HCT116 (cell line): ENCODE measurements around the gene DNM3. TPM values are rescaled to one million over a fixed set of nuclear protein-coding genes. Genes with fewer than 3 reads are reported as not detected.

Source experiments
- ATAC-seq: fragments of 200-7000 bp; cut with Tn5 transposase; 2 replicates; pipeline ENCODE4 v1.9.1; 2020; ENCODE audit warnings: mild to moderate bottlenecking, moderate library complexity
- BruUV-seq: library from RNA; stranded (reverse); fragments of 400-500 nt; replicated peaks from 2 replicates; lab custom pipeline; 2021; lab: Mats Ljungman, UMichigan
- CTCF ChIA-PET: fragments of 300-600 bp; sonication (Branson Sonifier 250); formaldehyde crosslinking; loops from one replicate; lab custom pipeline; 2021; ENCODE audit warnings: antibody characterized with exemption; lab: Charles Lee
- POLR2A ChIA-PET: fragments of 300-600, 350-600 bp; sonication (Branson Sonifier 250); formaldehyde crosslinking; loops from one replicate; lab custom pipeline; 2021; ENCODE audit warnings: antibody characterized with exemption; lab: Charles Lee
- RAD21 ChIA-PET, 2 experiments: fragments of 300-600 bp; sonication (Branson Sonifier 250); formaldehyde crosslinking; loops; one replicate each; lab custom pipeline; 2023; ENCODE audit warnings: low total read pairs in 2 of 2; ENCODE audit not compliant: uncharacterized antibody in 2 of 2, unreplicated experiment in 2 of 2, low non-redundant PET in 1 of 2; lab: Charles Lee
- DNase-seq: peaks from one replicate; pipeline ENCODE4 v3.0.0-alpha.2; 2010; ENCODE audit warnings: low read depth, low spot score
- H2AFZ ChIP-seq: fragments of 200-600 bp; shearing (Covaris generic), sonication (generic); 2 replicates; pipeline ENCODE4 v1.6.1; 2017; ENCODE audit warnings: low read depth, mixed run types, mixed read lengths, antibody characterized with exemption, low read length; ENCODE audit not compliant: poor library complexity, severe bottlenecking
- H3K27ac ChIP-seq: 2 replicates; pipeline ENCODE4 v1.5.1; 2012; ENCODE audit warnings: low read depth, low read length
- H3K27me3 ChIP-seq: fragments of 200-600 bp; sonication (generic); 2 replicates; pipeline ENCODE4 v1.6.1; 2016; ENCODE audit warnings: mixed run types, low read length, mixed read lengths; ENCODE audit not compliant: insufficient read depth
- H3K36me3 ChIP-seq, 2 experiments: fragments of 200-500 bp in 1 of 2; fragments of 200-600 bp in 1 of 2; sonication (Bioruptor generic) in 1 of 2; sonication (generic) in 1 of 2; 2 replicates each; pipeline versions ENCODE4 v1.5.1 to v1.6.1; 2014 to 2016; ENCODE audit warnings: low read length in 2 of 2, inconsistent platforms in 1 of 2, mixed read lengths in 1 of 2, mixed run types in 1 of 2; ENCODE audit not compliant: insufficient read depth in 2 of 2, control insufficient read depth in 1 of 2
- H3K4me1 ChIP-seq, 2 experiments: fragments of 200-600 bp in 1 of 2; sonication (generic) in 1 of 2; 2 replicates each; pipeline versions ENCODE4 v1.5.1 to v1.6.1; 2012 to 2017; ENCODE audit warnings: low read length in 2 of 2, inconsistent platforms in 1 of 2, mild to moderate bottlenecking in 1 of 2, mixed read lengths in 1 of 2, mixed run types in 1 of 2, moderate library complexity in 1 of 2; ENCODE audit not compliant: insufficient read depth in 2 of 2, control insufficient read depth in 1 of 2
- H3K4me2 ChIP-seq: fragments of 200-600 bp; sonication (generic); 2 replicates; pipeline ENCODE4 v1.6.1; 2017; ENCODE audit warnings: mixed run types, low read length, mixed read lengths
- H3K4me3 ChIP-seq, 2 experiments: fragments of 200-600 bp in 1 of 2; sonication (generic) in 1 of 2; replicated peaks in 1 of 2; 2 replicates each; pipeline ENCODE4 v1.5.1; 2011 to 2016; ENCODE audit warnings: low read length in 2 of 2, control low read depth in 1 of 2, low read depth in 1 of 2, mild to moderate bottlenecking in 1 of 2, mixed read lengths in 1 of 2, mixed run types in 1 of 2
- H3K79me2 ChIP-seq: fragments of 200-600 bp; sonication (generic); 2 replicates; pipeline ENCODE4 v1.6.1; 2017; ENCODE audit warnings: mild to moderate bottlenecking, mixed run types, low read length, moderate library complexity, mixed read lengths; ENCODE audit not compliant: insufficient read depth
- H3K9ac ChIP-seq: fragments of 200-600 bp; sonication (generic); 2 replicates; pipeline ENCODE4 v1.6.1; 2016; ENCODE audit warnings: low read length, mixed read lengths
- H3K9me2 ChIP-seq: fragments of 200-600 bp; sonication (generic), shearing (Covaris generic); 2 replicates; pipeline ENCODE4 v1.6.1; 2017; ENCODE audit warnings: mixed run types, mild to moderate bottlenecking, moderate library complexity; ENCODE audit not compliant: insufficient read depth
- H3K9me3 ChIP-seq, 2 experiments: fragments of 200-500 bp in 1 of 2; fragments of 200-600 bp in 1 of 2; sonication (Bioruptor generic) in 1 of 2; sonication (generic) in 1 of 2; 2 replicates each; pipeline ENCODE4 v1.6.1; 2014 to 2017; ENCODE audit warnings: low read length in 2 of 2, mixed read lengths in 2 of 2, inconsistent platforms in 1 of 2, low read depth in 1 of 2, mild to moderate bottlenecking in 1 of 2, mixed run types in 1 of 2, moderate library complexity in 1 of 2; ENCODE audit not compliant: control insufficient read depth in 1 of 2, insufficient read depth in 1 of 2
- H4K20me1 ChIP-seq: fragments of 200-600 bp; sonication (generic), shearing (Covaris generic); 2 replicates; pipeline ENCODE4 v1.6.1; 2017; ENCODE audit warnings: mixed run types, mild to moderate bottlenecking, moderate library complexity; ENCODE audit not compliant: insufficient read depth
- ATF3 ChIP-seq: IDR thresholded peaks from 2 replicates; pipeline ENCODE4 v1.6.1; 2012
- CEBPB ChIP-seq: IDR thresholded peaks from 2 replicates; pipeline ENCODE4 v1.6.1; 2012; ENCODE audit warnings: low read depth
- ELF1 ChIP-seq: IDR thresholded peaks from 2 replicates; pipeline ENCODE4 v1.6.1; 2012; ENCODE audit warnings: low read depth, borderline replicate concordance
- EZH2phosphoT487 ChIP-seq: fragments of 200-600 bp; IDR thresholded peaks from 2 replicates; pipeline ENCODE4 v1.6.1; 2018; ENCODE audit warnings: antibody characterized with exemption, borderline replicate concordance
- FOSL1 ChIP-seq: IDR thresholded peaks from 2 replicates; pipeline ENCODE4 v1.6.1; 2012; ENCODE audit warnings: low read depth
- JUND ChIP-seq: IDR thresholded peaks from 2 replicates; pipeline ENCODE4 v1.6.1; 2012
- POLR2A ChIP-seq: IDR thresholded peaks from 2 replicates; pipeline ENCODE4 v1.7.0; 2011; ENCODE audit warnings: borderline replicate concordance; ENCODE audit not compliant: insufficient read depth, insufficient read length; ENCODE audit errors: extremely low read depth
- RAD21 ChIP-seq: IDR thresholded peaks from 2 replicates; pipeline ENCODE4 v1.6.1; 2012; ENCODE audit warnings: low read depth, mild to moderate bottlenecking
- REST ChIP-seq: IDR thresholded peaks from 2 replicates; pipeline ENCODE4 v1.6.1; 2012; ENCODE audit warnings: low read depth
- SP1 ChIP-seq: IDR thresholded peaks from 2 replicates; pipeline ENCODE4 v1.6.1; 2012; ENCODE audit warnings: low read depth
- SRF ChIP-seq: IDR thresholded peaks from 2 replicates; pipeline ENCODE4 v1.6.1; 2012; ENCODE audit warnings: low read depth
- TCF7L2 ChIP-seq: IDR thresholded peaks from 2 replicates; pipeline ENCODE4 v1.7.0; 2011; ENCODE audit warnings: borderline replicate concordance, inconsistent platforms; ENCODE audit not compliant: insufficient read depth, insufficient read length; ENCODE audit errors: extremely low read depth
- YY1 ChIP-seq: IDR thresholded peaks from 2 replicates; pipeline ENCODE4 v1.6.1; 2011; ENCODE audit warnings: low read length, low read depth, moderate library complexity, mild to moderate bottlenecking; ENCODE audit not compliant: insufficient replicate concordance; ENCODE audit errors: extremely low read depth
- ZNF274 ChIP-seq: fragments of 200-500 bp; sonication (Bioruptor generic); IDR thresholded peaks from 2 replicates; pipeline ENCODE4 v1.6.1; 2014; ENCODE audit warnings: mild to moderate bottlenecking, low read depth, low read length, inconsistent platforms
- intact Hi-C: fragments of 100-400 bp; cut with micrococcal nuclease; formaldehyde crosslinking; loops from 2 replicates; pipeline ENCODE4 v1.10.0; 2022
- total RNA-seq: library from RNA; stranded (reverse); gene quantifications from one replicate; pipeline ENCODE4 v1.2.1, GENCODE V29; 2021; ENCODE audit not compliant: unreplicated experiment

DNM3 gene
- total RNA-seq, 1 experiment from 2014 or later, result 3.1 TPM

DNA sequence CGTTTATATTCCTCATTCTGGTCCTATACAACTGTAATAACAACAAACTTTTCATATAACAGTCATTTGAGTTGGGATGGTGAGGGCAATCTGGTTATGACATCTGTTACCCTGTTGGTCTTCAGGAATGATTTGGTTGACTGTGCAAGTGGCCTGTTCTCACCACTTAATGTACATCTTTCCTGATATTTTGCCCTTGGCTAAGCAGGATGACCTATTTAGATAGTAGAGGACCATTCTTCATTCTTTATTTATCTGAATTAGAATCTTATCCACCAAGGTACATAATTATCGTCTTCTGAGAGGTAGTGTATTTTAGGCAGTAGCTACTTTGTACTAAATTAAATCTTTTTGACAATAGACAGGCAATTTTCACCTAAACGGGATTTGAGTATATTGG, 154.3 kb downstream of the DNM3 start:
- intact Hi-C loops, result no loop called here
- RAD21 ChIA-PET, result interaction anchor here in 1 of 2 experiments (0.7 kb wide), 1 partner anchor 351 kb away, joined by 4 read pairs; no protein-coding TSS in a partner anchor
- Histone ChIP-seq H4K20me1 (no peaks in the 10 kb centered on the region), H3K9me3 (no peaks in the 10 kb centered on the region), H2AFZ (no peak overlapping the region), H3K4me2 (no peak overlapping the region), H3K9ac (no peak overlapping the region), H3K36me3 (no peaks in the 10 kb centered on the region), H3K79me2 (no peaks in the 10 kb centered on the region), H3K27me3 (no peaks in the 10 kb centered on the region), H3K9me2 (no peaks in the 10 kb centered on the region), H3K4me3 (no peak overlapping the region), H3K4me1 (no peaks in the 10 kb centered on the region), H3K27ac (no peak overlapping the region)
- TF ChIP-seq TCF7L2, result no peak
- TF ChIP-seq REST, result no peak
- TF ChIP-seq POLR2A, result no peak
- TF ChIP-seq EZH2phosphoT487, result no peak
- TF ChIP-seq ATF3, result no peak
- TF ChIP-seq RAD21, result no peak
- CTCF ChIA-PET, result interaction anchor here (2.0 kb wide), 1 partner anchor 10 kb away, joined by 5 read pairs; no protein-coding TSS in a partner anchor
- POLR2A ChIA-PET, result no interaction called here
- no peak for DNase-seq
- BruUV-seq, result no TSS peak
- no peak for ATAC-seq

DNA sequence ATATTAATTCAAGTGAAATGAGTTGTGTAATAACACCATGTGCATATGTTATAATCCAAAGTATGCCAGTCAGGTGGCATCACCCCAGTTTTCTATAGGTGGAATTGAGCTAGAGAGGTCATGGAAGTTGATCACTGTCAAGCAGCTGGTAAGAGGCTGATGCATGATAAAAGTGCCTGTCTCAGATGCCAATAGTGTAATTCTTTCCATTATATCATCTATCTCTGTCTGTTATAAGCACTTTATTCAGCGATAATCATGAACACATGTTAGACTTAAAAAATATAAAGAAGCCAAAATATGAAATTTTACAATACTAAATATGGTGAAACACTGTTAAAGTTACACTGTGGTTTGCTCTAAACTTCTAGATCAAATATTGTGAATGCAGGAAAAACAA, 156.6 kb downstream of the DNM3 start:
- H3K4me1 ChIP-seq, result no peaks in the 10 kb centered on the region
- no peak overlapping the region for H2AFZ ChIP-seq
- no peaks in the 10 kb centered on the region for H3K9me3 ChIP-seq
- no TSS peak for BruUV-seq
- H3K36me3 ChIP-seq, result no peaks in the 10 kb centered on the region
- ChIA-PET CTCF (no interaction called here), RAD21 (no interaction called here), POLR2A (no interaction called here)
- no peaks in the 10 kb centered on the region for H3K27me3 ChIP-seq
- ATAC-seq (no peak), DNase-seq (no peak)
- H3K4me3 ChIP-seq, result no peak overlapping the region
- no peaks in the 10 kb centered on the region for H3K79me2 ChIP-seq
- H3K9ac ChIP-seq, result no peak overlapping the region
- H3K4me2 ChIP-seq, result no peak overlapping the region
- H3K27ac ChIP-seq, result no peak overlapping the region
- no peaks in the 10 kb centered on the region for H3K9me2 ChIP-seq
- no peaks in the 10 kb centered on the region for H4K20me1 ChIP-seq
- intact Hi-C loops, result no loop called here
- TF ChIP-seq FOSL1, result no peak
- TF ChIP-seq REST, result no peak
- no peak for TF ChIP-seq CEBPB
- TF ChIP-seq SP1, result no peak
- TF ChIP-seq JUND, result no peak
- TF ChIP-seq RAD21, result no peak
- TF ChIP-seq YY1, result no peak
- no peak for TF ChIP-seq ELF1
- no peak for TF ChIP-seq POLR2A
- TF ChIP-seq SRF, result no peak
- TF ChIP-seq ZNF274, result no peak
